HG02678 (cell line): ENCODE measurements around the gene SPATC1L.

Source experiments
- ATAC-seq: cut with Tn5 transposase; IDR thresholded peaks from one replicate; pipeline ENCODE4 v1.9.1; 2021; ENCODE audit warnings: mild to moderate bottlenecking, moderate library complexity; ENCODE audit not compliant: unreplicated experiment

Gene SPATC1L

GRCh38 chr21:46122758-46123683 is 61.2 kb downstream of the SPATC1L start:
- ATAC-seq, result no peak

GRCh38 chr21:46122237-46122671 is 62.0 kb downstream of the SPATC1L start:
- ATAC-seq, result no peak

- ATAC-seq, result no peak
Measured at GRCh38 chr21:46121286-46122221, 62.7 kb downstream of the SPATC1L start.

- ATAC-seq, result no peak
Measured at GRCh38 chr21:46120301-46121285, 63.7 kb downstream of the SPATC1L start.

GRCh38 chr21:46119637-46120271 is 64.5 kb downstream of the SPATC1L start:
- no peak for ATAC-seq

- ATAC-seq, result no peak
Measured at GRCh38 chr21:46119144-46119636, 65.1 kb downstream of the SPATC1L start.

- ATAC-seq, result no peak
Measured at GRCh38 chr21:46118316-46119143, 65.7 kb downstream of the SPATC1L start.

- no peak for ATAC-seq
Measured at GRCh38 chr21:46117586-46118315, 66.5 kb downstream of the SPATC1L start.

- ATAC-seq, result no peak
Measured at GRCh38 chr21:46116776-46117585, 67.3 kb downstream of the SPATC1L start.

GRCh38 chr21:46116189-46116775 is 68.0 kb downstream of the SPATC1L start:
- no peak for ATAC-seq

- no peak for ATAC-seq
Measured at GRCh38 chr21:46115441-46116188, 68.6 kb downstream of the SPATC1L start.

- ATAC-seq, result no peak
Measured at GRCh38 chr21:46114963-46115362, 69.3 kb downstream of the SPATC1L start.

GRCh38 chr21:46113497-46114176 is 70.6 kb downstream of the SPATC1L start:
- no peak for ATAC-seq

GRCh38 chr21:46112725-46113215 is 71.5 kb downstream of the SPATC1L start:
- ATAC-seq, result no peak
